GM12875 (cell line): Measurements from ENCODE around the gene LDLRAD4.

Experiments used
- H3K4me3 ChIP-seq: one replicate; pipeline ENCODE4 v1.5.1; 2011; ENCODE audit warnings: low read depth, low read length, control low read depth
- TF ChIP-seq, protein P1 (sequence below): IDR thresholded peaks from 2 replicates; pipeline ENCODE4 v1.5.1; 2011; ENCODE audit warnings: low read depth, mild to moderate bottlenecking, control low read depth, inconsistent platforms, low read length, moderate library complexity, borderline replicate concordance; ENCODE audit not compliant: insufficient read depth

LDLRAD4 gene

DNA sequence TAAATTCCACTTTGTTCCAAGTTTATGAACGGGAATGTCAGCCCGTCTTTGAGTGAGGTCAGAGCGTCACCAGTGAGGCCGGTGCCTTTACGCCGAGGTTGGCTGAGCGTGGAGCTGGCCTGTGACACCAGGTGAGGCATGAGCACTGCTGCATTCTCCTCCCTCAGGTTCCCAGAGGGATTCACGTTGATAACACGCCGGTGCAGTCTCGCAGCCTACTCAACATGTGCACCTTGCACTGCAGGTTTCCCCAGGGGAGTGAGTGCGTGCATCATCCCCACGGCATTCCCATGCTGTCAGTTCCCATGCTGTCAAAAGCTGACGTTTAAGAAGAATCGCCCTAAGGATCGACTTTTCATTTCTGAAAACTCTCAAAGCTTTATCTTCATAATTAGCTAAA, 213.3 kb downstream of the LDLRAD4 start:
- TF ChIP-seq, protein P1, sequence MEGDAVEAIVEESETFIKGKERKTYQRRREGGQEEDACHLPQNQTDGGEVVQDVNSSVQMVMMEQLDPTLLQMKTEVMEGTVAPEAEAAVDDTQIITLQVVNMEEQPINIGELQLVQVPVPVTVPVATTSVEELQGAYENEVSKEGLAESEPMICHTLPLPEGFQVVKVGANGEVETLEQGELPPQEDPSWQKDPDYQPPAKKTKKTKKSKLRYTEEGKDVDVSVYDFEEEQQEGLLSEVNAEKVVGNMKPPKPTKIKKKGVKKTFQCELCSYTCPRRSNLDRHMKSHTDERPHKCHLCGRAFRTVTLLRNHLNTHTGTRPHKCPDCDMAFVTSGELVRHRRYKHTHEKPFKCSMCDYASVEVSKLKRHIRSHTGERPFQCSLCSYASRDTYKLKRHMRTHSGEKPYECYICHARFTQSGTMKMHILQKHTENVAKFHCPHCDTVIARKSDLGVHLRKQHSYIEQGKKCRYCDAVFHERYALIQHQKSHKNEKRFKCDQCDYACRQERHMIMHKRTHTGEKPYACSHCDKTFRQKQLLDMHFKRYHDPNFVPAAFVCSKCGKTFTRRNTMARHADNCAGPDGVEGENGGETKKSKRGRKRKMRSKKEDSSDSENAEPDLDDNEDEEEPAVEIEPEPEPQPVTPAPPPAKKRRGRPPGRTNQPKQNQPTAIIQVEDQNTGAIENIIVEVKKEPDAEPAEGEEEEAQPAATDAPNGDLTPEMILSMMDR, result no peak
- no peak overlapping the region for H3K4me3 ChIP-seq

DNA sequence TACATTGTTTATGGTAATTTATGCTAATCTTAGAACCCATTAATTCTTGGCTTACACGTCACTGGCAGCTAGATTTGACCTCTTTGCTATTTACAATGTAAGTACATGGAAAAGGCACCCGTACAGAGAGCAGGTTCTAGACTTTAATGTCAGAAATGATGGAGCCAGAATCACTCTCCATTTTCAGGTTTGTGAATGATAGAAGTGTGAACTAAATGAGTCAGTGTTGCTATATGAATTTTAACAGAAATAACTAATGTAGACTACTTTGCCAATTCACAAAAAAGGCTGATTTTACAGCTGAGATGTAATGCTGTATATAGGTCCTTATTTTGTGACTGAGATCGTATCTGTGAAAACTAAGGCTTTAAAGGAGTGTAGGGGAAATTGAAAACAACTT, 214.6 kb downstream of the LDLRAD4 start:
- TF ChIP-seq, protein P1, result no peak
- no peak overlapping the region for H3K4me3 ChIP-seq

DNA sequence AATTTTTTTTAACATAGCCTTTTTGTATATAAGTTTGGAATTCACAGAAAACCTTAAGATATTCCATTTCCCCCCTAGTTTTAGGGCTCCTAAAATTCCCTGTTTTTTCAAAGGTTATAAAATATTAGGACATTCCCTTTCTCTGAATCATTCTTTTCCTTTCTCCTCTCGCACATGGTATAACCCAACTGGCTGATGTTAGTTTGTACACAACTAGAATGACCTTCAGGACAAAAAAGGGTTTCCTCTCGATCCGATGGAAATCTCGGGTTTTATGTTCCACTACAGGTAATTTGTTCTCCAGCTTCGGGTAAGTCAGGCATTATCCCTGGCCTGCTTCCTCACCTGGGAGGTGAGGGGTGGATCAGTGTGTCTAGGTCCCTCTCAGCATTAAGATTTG, 215.1 kb downstream of the LDLRAD4 start:
- TF ChIP-seq, protein P1, result no peak

DNA sequence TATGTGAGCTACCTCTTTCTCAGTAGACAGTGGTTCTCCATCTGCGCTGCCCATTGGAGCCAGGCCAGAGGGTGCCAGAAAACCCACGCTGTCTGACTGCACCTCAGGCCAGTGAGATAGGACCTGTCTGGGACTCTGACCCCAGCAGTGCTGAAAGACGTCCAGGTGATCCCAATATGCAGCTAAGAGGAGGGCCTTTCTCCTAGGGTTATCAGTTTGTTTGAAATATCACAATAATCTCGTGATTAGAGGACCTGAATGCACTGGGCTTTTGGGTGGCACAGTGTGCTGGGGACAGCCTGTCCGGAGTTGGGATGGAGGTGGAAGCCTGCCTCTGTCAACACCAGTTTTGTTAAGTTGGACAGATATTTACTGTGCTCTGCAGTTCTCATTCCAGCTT, 216.3 kb downstream of the LDLRAD4 start:
- TF ChIP-seq, protein P1, result no peak

More for the DNA sequence above, 215.1 kb downstream of the LDLRAD4 start:
- no peak overlapping the region for H3K4me3 ChIP-seq

DNA sequence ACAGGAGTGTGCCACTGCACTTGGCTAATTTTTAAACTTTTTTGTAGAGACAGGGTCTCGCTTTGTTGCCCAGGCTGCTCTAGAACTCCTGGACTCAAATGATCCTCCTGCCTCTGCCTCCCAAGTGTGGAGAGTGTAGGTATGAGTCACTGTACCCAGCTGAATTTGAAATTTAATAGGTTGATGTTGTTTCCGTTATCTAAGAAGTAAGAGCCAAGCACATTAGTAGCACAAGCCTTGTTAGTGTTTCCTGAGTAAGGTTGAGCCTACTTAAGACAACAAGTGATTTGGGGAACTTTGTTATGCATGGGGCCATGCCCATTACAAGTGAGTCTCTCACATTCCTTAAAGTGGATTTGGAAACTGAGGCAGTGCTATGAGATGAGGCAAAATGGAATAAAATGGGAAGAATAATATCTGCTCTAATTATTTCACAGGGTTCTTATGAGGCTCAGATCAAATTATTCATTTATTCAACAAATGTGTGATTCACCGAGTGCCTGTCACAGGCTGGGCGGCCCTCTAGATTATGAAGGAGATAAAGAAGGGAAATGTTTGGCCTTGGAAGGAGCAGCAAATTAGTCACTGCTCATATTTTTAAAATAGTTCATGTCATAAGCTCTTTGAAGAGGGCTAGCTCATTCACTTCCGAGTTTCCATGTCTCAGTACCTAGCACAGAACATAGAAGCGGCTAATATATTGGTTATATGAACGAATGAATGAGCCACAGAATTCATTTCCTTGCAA, 217.2 kb downstream of the LDLRAD4 start:
- TF ChIP-seq, protein P1, result no peak
- H3K4me3 ChIP-seq, result no peak overlapping the region

More for the DNA sequence above, 216.3 kb downstream of the LDLRAD4 start:
- no peak overlapping the region for H3K4me3 ChIP-seq

DNA sequence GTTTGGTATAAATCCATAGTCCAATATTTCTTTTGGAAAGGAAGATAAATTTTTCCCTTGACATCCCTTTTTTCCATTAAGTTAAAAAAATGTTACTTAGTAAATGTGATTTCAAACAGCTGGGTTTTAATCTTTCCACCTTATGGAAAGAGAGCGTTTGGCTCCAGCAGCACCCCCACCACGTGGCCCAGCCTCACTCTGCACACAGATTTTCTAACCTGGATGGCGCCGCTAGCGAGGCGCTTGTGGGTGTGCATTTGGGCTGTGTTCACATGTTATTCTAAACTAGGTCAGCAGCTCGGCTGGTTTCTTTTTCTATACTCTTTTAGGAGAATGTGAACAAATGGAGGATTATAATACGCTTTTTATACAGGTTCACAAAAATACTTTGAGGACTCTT, 218.0 kb downstream of the LDLRAD4 start:
- no peak overlapping the region for H3K4me3 ChIP-seq
- TF ChIP-seq, protein P1, result no peak

DNA sequence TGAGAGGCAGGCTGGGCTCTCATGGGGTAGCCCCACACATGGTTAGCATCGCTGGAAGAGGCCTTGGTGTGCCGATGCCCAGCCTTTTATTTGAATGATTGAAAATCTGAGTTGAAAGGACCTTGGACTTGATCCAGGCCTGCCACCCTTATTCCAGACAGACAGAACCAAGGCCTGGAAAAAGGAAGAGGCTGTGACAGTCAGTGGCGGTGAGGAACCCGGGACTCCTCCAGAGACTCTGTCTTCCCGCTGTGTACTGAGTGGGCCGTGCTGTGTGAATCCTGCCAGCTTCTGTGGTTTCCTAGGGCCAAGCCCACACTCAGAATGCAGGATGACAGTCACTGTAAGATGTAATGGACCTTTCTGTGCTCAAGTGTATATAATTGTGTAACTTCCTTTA, 218.5 kb downstream of the LDLRAD4 start:
- TF ChIP-seq, protein P1, result no peak
- no peak overlapping the region for H3K4me3 ChIP-seq
